Ecto neural progenitor cell (in vitro differentiated cells): ENCODE results near the gene ZDHHC7.

Experiments
- DNase-seq: peaks from one replicate; pipeline ENCODE4 v3.0.0-alpha.2; 2018; ENCODE audit warnings: low spot score

Gene ZDHHC7

GRCh38 chr16:84964386-84965128, 46.8 kb downstream of the ZDHHC7 start:
- DNase-seq = no peak

DNA sequence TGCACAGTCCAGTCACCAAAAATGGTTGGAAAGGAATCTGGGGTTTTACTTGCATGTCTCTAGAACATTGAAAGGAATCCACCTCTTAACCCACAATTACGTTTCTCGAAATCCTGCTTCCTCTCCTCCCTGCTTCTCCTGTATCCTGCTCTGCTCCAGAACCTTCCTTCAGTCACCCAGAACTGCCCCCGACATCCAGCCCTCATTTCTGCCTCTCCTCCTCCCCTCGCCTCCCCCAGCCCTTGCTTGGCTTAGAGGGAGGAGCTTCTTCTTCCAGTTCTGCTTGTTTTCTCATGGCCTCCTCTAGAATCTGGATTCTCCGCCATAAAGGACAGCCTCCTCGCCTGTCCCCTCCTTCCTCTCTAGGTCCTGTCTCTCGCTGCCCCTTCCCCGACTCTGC, 48.3 kb downstream of the ZDHHC7 start:
- no peak for DNase-seq

DNA sequence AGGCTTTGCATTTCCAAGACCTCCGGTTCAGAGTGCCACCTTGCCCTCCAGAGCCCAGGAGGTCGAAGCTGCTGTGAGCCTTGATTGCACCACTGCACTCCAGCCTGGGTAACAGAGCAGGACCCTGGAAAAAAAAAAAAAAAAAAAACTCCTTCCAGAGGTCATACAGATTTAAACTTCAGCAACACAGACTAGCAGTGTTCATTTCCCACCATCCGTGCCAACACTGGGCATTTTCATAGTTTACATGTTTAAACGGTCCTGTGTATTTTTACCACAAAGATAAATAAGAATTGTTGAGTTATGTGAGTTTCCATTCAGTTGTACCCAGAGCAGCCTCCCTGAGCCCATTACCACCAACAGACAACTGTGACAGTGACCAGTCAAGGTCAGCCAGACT, 50.4 kb downstream of the ZDHHC7 start:
- no peak for DNase-seq

GRCh38 chr16:84959784-84960417, 51.4 kb downstream of the ZDHHC7 start:
- DNase-seq = no peak

GRCh38 chr16:84959045-84959576, 52.2 kb downstream of the ZDHHC7 start:
- no peak for DNase-seq

DNA sequence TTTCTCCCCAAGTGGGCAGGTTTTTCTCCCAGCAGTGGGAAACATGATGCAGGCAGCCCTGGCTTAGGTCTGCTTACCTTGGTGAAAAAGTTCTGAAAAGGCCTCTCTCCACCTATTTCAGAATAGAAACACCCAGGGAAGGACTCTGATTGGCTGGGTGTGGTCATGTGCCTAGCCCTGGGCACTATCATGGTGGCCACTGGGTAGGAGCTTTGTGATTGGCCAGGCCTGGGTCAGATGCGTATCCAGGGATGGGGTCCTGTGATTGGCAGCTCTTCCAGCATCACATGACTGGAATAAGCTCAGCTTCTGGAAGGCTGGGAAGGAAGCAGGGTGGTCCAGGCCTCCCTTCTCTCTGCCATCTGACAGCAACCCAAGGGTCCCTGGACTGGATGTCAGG, 53.5 kb downstream of the ZDHHC7 start:
- no peak for DNase-seq

DNA sequence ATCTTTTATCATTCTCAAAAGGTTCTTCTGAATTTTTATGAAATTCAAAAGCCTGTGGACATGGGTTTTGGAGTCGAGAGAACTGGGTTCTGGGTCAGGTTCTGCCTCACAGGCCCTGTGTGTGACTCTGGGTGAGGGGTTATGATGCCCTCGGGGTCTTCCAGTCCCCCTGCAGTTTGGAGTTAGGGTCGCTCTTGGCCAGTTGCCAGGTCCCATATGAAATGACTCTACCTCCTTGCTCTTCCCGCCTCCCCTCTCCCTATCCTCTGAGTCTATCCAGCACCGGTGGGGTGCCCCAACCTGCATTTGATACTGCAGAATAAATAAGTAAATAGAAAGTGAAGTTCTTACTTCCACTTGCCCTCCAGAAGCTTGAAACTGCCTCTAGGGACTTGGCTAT, 54.1 kb downstream of the ZDHHC7 start:
- no peak for DNase-seq

DNA sequence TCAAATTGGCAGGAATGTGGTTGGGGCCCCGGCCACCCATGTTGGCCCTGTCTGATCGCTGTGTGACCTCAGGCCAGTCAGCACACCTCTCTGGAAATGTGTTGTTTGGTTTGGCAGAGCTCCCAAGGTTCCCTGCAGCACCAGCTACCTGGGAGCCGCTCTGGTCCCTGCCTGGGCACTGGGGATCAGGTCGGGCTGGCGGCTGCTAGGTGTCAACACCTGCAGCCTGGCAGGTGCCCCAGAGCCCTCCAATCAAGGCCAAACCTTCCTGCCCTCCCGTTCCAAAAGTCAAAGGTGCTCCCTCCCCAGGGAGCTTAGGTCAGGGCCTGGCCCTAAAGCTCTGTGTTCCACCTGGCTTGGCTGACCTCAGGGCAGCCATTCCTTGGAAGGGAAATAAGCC, 55.9 kb downstream of the ZDHHC7 start:
- no peak for DNase-seq

DNA sequence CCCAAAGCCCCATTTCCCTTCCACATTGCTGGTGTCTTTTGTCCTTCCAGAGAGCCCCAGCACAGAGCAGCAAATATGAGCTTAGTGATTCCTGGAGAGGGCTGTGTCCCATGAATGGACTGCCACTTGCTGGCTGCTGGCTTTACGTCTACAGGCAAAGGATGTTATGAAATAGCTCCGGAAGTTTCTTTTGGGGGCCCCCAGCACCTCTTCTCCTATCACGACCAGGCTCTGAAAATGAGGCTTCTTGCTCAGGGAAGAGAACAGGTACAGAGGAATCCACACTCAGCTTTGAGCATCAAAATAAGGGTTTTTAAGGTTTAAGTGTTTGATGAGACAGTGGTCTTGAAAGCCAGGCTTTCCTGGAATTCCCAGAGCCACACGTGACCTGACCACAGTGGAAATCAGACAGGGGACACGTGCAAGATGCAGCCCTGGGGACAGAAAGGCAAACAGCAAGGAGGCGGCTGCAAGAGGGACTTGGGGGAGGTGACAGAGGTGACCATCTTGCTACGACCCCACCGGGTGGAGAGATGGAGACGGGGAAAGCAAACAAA, 58.1 kb downstream of the ZDHHC7 start:
- DNase-seq = no peak

DNA sequence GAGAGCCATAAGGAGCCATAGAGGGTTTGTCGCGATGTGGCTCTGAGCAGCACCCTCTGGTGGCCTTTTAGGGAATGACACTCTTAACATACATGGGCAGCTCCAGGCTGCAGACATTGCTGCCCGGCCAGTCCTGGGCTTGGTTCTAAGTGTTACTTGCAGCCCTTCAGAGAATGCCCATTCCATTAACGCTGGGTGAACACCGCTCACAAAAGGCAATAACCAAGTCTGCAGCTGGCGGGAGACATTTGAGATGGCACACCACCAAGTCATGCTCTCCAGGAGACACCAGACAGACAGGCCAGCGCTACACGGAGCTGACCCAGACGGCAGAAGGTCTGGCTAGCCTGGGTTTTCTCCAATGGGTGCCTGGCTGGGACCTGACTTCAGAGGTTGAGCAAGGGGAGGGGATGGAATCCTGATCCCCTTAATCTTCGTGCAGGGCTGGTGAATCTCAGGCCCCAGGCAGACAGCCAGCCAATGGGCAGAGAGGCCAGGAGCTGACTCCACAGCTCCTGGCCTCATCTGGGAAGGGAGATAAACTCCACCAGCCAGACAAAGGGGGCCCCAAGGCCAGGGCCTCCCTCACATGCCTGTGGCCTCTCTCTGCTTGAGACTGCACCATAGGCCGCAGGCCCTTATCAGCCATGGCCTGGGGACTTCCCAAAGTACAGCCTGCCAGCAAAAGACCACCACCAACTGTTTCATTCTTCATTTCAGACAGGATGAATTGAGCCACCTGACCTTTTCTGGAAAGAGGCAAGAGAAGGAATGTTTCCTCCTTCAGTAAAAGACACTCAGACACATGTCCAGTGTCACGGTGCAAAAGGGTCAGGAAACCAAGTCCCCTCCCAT, 58.8 kb downstream of the ZDHHC7 start:
- peak; percentile 86 for DNase-seq

DNA sequence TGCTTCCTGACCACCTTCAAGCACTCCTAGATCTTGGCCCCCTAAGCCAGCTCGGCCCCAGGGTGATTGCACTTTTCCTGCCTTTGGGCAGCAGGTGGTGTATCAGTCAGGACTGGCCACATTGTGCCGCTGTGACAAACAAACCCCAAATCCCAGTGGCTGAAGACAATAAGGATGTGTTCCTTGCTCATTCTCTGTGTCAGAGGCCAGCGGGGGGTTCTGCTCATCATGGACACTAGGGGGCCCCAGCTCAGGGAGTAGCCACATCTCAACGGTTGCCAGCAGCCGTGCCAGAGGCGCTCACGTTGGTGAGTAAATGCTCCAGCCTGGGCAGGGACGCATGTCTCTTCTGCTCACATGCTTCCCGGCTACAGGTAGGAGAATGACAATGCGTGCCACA, 60.4 kb downstream of the ZDHHC7 start:
- no peak for DNase-seq

DNA sequence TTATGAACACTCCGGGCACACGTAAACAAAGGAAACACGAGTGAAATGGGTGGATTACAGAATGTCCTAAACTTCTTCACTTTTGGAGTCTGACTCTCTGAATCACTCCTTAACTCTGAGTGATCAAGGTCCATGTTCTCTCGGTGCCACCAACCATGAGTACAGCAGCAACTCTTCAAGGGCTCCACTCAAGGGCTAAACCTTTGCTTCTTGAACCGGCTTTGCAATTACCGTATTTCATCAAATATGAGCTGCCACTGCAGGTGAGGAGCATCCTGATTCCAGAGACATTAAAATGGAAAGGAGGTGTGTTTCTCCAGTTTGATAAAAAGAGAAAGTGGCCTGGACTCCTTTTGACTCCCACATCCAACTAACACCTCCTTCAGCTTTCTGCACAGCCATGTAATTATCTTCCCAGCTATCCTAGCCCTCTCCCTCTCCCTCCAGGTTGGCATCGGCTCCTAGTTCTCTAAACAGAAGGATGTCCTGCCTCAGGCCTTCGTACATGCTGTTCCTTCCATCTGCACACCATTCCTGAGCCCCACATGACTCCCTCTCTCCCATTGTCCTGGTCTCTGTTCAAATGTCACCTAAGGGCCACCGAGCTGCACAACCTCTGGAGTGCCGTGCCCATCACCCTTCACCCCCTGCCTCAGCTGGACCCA, 61.4 kb downstream of the ZDHHC7 start:
- no peak for DNase-seq

GRCh38 chr16:84948851-84949610, 62.3 kb downstream of the ZDHHC7 start:
- no peak for DNase-seq

DNA sequence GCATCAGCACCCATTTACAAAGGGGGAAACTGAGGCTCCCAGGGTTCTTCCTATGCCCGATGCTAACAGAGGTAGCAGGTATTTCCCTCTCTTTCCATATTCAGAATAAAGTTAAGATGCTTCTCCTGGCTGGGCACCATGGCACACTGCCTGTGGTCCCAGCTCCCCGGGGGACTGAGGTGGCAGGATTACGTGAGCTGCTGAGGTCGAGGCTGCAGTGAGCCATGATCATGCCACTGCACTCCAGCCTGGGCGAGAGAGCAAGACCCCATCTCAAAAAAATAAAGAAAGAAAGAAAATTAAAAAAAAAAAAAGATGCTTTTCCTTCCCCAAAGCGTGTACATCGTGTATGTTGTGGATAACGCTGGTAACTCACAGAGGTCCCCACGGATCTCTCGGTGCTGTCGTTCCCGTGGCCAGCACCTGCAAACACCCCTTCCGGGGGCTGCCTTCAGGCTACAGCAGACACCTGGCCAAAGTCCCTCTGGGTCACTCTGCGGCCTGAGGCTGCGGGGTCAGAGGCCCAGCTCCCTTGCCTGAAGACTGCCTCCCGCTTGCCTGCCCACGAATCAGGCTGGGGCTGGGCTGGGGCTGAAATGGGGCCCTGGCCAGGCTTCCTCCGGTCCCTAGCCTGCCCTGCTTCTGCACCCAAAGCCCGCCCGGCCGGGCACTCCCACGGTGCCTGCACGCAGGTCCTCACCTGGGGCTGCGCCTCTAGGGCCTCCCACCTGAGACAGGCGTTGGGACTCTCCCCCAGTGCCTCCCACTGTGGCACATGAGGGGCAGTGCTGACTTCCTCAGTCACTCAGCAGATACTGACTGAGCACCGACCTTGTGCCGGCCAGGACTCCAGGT, 63.1 kb downstream of the ZDHHC7 start:
- no peak for DNase-seq

DNA sequence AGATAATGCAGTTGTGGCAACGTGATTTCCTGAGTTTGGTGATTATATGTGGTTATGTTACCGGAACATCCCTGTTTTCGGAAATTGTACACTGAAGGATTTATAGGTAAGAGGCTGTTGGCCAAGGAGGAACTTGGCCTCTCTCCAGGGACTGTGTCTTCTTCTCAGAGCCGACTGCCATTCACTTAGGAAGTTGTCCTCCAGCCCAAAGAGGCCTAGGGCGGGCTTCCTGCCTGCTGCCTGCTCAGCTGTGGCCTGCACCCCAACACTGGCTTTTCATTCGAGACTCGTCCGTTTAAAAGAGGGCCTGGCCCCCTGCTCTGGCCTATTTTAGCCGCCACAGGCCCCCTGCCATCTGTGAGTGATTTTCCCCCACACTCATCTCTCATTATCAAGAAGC, 64.3 kb downstream of the ZDHHC7 start:
- no peak for DNase-seq

- DNase-seq = no peak
Observed at GRCh38 chr16:84943620-84944019, 67.7 kb downstream of the ZDHHC7 start.

- DNase-seq = no peak
Observed at GRCh38 chr16:84942786-84943185, 68.5 kb downstream of the ZDHHC7 start.

GRCh38 chr16:84941921-84942320, 69.4 kb downstream of the ZDHHC7 start:
- DNase-seq = no peak

DNA sequence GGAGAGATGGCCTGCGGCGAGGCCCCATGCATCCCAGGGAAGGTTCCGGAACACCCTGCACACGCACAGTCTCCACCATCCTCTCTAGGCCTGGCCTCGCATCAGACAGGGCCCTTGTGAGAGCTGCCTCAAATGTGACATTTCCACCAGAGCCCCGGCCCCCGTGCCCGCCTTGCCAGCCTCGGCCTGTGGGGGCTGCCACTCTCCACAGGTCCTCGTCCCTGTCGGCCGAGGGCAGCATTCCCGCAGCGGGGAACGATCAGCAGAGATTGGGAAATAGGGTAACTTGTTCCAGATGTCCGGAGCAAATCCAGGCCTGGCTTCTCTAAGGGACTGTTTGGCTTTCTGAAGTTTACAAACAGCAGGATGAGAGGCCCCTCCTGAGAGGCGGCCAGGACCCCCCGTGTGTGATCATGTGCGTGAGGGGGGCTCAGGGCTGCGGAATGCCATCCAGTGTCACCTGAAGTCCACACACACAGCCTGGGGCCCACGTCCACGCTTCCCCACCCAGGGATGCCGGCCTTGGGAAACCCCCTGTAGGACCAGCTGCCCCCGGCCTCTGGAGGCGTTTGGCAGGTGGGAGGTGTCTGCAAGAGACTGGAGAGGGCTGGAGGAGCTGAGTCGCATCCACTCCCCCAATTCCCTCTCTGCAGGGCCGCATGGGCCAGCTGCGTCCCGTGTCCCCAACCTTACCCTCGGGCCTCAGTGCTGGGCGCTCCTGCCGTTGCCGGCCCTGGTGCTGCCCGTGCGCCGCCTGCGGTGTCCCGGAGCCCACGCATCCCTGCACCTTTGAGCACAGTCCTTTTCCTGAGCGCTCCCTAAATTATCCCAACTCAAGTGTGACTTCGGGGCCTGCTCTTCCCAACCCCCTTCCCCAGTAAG, 70.4 kb downstream of the ZDHHC7 start:
- DNase-seq = no peak
